Mononuclear cell (primary cell): ENCODE measurements around the gene C11orf16. TPM values are rescaled to one million over a fixed set of nuclear protein-coding genes. Genes with fewer than 3 reads are reported as not detected.

Source experiments
- H3K27me3 ChIP-seq: 2 replicates; pipeline ENCODE4 v1.6.0; 2011; ENCODE audit warnings: low read length, control low read depth; ENCODE audit not compliant: insufficient read depth
- H3K4me1 ChIP-seq: 2 replicates; pipeline ENCODE4 v1.5.1; 2011; ENCODE audit warnings: mild to moderate bottlenecking, low read length, control low read depth; ENCODE audit not compliant: insufficient read depth
- H3K4me3 ChIP-seq: 2 replicates; pipeline ENCODE4 v1.5.1; 2011; ENCODE audit warnings: mild to moderate bottlenecking, low read length, moderate library complexity
- H3K9me3 ChIP-seq: 2 replicates; pipeline ENCODE4 v1.5.1; 2011; ENCODE audit warnings: low read depth, mild to moderate bottlenecking, control low read depth, low read length
- total RNA-seq: library from RNA; depleted of rRNA; stranded (reverse); fragments of >200 nt; gene quantifications from one replicate; pipeline ENCODE4 v1.2.3, GENCODE V29; 2012

The C11orf16 gene
- total RNA-seq, 1 donor: not detected

- Histone ChIP-seq H3K4me1 (peaks cover 22% of the 10 kb centered on the region), H3K9me3 (no peaks in the 10 kb centered on the region), H3K27me3 (peaks cover 37% of the 10 kb centered on the region), H3K4me3 (no peak overlapping the region)
Observed at GRCh38 chr11:8873741-8874405, 58.9 kb downstream of the C11orf16 start.

- no peaks in the 10 kb centered on the region for H3K9me3 ChIP-seq
- H3K27me3 ChIP-seq: peaks cover 45% of the 10 kb centered on the region
- no peak overlapping the region for H3K4me3 ChIP-seq
- H3K4me1 ChIP-seq: peaks cover 22% of the 10 kb centered on the region
Observed at GRCh38 chr11:8871962-8872361, 60.8 kb downstream of the C11orf16 start.

- Histone ChIP-seq H3K27me3 (peaks cover 47% of the 10 kb centered on the region), H3K9me3 (no peaks in the 10 kb centered on the region), H3K4me3 (no peak overlapping the region), H3K4me1 (peaks cover 22% of the 10 kb centered on the region)
Observed at GRCh38 chr11:8871171-8871775, 61.5 kb downstream of the C11orf16 start.

GRCh38 chr11:8870411-8871170, 62.2 kb downstream of the C11orf16 start:
- Histone ChIP-seq H3K4me3 (no peak overlapping the region), H3K27me3 (peaks cover 47% of the 10 kb centered on the region)

More at GRCh38 chr11:8870411-8871170, 62.2 kb downstream of the C11orf16 start:
- H3K4me1 ChIP-seq: peaks cover 22% of the 10 kb centered on the region
- H3K9me3 ChIP-seq: no peaks in the 10 kb centered on the region

Other genes starting within 250 kb of the C11orf16 start
- gene AKIP1, start 21.8 kb downstream of the C11orf16 start, total RNA-seq: 7.1 TPM
- gene ASCL3, start 10.1 kb upstream of the C11orf16 start, total RNA-seq: not detected
- 40.9 TPM for gene TMEM9B, start 31.5 kb upstream of the C11orf16 start, total RNA-seq
- 11.5 TPM for gene NRIP3, start 71.1 kb upstream of the C11orf16 start, total RNA-seq
- gene SCUBE2, start 158.7 kb upstream of the C11orf16 start, total RNA-seq: not detected